ENCODE measurements around the gene FIGNL2.

The FIGNL2 gene

DNA sequence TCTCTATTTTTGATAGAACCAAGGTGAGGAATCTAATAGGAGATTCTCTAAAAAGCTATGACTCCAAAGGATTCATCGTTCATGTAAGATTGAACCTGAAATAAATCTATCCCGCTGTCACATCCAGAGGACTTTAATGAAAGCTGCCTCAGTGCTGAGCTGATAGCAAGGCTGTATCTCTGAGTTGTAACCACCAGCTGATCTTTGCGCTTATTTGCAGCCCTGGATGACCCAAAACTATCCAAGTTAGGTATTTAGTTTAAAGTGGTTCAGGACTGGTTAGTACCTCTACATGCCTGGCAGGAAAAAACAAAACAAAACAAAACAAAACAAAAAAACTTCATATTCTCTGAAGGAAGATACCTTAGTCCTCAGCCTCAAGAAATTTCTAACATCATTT lies 30.6 kb upstream of the FIGNL2 start:
- DNase-seq (ENCODE audit: low read depth in 2 of 2, low spot score in 1 of 2), result no peak

- DNase-seq (ENCODE audit: low read depth in 2 of 2, low spot score in 1 of 2), result no peak
These were observed 26.0 kb upstream of the FIGNL2 start for GRCh38 chr12:51874486-51874885.

DNA sequence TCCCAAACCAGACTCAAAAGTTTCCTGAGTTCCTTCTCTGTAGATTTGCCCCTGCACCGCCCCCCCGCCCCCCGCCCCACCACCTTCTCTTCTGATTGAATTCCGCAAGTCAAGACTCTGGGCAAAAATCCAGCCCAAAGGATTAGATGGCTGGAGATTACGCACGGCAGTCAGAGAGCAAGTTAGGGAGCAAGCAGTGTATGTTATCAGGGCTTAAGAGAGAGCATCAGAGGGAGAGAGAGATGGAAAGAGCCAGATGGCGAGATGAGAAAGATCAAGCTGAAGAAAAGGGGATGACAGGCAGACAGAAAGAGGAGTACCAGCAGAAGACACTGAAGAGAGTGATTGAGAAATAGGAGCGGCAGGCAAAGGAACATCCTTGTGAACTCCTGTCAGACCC lies 25.5 kb upstream of the FIGNL2 start:
- DNase-seq (ENCODE audit: low read depth in 2 of 2, low spot score in 1 of 2), result no peak

GRCh38 chr12:51873251-51873994 lies 24.9 kb upstream of the FIGNL2 start:
- DNase-seq (ENCODE audit: low read depth in 2 of 2, low spot score in 1 of 2), result no peak

GRCh38 chr12:51872689-51872981 lies 24.1 kb upstream of the FIGNL2 start:
- DNase-seq (ENCODE audit: low read depth in 2 of 2, low spot score in 1 of 2), result no peak

DNA sequence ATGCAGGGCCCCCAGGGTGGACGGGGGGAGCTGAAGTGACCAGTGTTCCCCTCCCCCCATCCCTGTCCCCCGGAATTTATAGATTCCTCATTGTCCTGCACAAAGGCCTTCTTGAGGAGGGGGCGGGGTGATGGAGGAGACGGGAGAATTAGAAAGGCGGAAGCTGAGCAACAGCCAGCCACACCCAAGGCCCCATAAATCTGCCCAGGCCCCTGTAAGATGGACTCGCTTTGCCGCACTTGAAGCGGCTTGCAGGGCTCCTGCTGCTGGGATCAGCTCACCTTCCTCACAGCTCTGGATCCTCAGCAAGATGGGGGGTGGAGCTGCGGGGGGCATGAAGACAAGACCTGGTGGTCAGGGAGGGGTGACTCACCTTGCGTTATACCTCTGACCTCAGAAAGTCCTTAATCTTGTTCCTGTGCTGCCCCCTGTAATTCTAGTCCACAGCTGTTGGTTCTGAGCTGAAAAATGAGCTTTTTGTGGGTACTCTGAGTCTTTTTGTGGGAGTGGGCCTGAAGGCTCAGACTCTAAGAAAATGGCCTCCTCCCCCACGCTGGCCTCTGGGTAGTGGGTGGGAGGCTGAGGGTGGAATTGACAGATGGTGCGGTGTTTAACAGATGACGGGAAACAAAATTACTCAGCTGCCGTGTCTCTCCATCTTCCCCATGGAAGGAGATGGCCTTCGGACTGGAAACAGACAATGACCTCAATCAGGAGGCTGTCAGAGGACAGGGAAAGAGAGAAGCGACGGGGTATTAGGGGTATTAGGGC lies 23.6 kb upstream of the FIGNL2 start:
- no peak for DNase-seq (ENCODE audit: low read depth in 2 of 2, low spot score in 1 of 2)

DNA sequence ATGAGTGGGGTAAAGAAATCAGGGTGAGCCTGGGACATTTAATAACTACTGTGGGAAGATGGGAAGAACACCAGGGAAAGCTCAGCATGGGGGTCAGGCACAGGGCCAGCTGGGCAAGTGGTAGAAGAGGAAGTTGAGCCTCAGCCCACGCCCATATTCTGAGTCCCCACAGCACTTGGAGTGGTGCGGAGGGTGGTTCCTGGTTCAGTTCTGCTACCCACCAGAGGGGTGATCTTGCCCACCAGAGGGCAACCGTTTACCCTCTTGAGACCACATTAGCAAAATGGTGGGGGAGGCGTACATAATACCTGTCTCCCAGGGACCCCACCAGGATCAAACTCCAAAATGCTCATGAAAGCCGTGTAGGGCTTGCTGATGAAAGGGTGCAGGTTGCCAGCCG lies 22.6 kb upstream of the FIGNL2 start:
- no peak for DNase-seq (ENCODE audit: low read depth in 2 of 2, low spot score in 1 of 2)

DNA sequence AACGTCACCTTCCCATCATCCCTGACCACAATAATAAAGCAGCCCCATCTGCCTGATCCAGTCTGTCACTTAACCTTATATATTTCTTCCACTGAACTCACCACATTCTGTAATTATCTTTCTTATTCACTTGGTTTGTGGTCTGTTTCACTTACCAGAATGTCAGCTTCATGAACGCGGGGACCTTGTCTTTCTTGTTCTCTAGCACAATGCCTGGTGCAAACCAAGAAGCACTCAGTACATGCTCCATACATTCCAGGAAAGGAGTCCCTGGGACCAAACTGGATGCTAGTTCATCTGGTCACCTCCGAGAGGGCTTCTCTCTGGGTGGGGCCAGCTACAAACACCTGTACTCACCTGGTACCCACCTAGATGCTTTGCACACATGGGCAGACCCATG lies 22.0 kb upstream of the FIGNL2 start:
- no peak for DNase-seq (ENCODE audit: low read depth in 2 of 2, low spot score in 1 of 2)

DNA sequence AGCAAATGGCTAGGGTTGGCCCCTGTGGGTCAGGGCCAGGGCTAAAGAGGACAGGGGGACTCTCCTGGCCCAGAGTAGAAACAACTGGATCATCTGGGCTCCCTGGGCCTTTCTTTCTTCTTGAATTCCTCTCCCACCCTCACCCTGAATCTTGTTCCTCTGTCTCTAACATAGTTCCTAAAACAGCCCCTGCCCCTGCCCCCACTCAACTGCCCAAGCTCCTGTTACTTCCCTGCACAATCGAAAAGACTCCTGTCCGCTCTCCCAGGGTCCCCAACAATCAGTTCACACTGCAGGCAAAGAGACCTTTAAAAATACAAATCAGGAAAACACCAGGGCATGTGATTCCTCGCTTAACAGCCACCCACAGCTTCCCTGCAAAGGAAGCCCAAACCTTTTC lies 21.4 kb upstream of the FIGNL2 start:
- DNase-seq (ENCODE audit: low read depth in 2 of 2, low spot score in 1 of 2), result no peak

- DNase-seq (ENCODE audit: low read depth in 2 of 2, low spot score in 1 of 2), result no peak
These were observed 21.0 kb upstream of the FIGNL2 start for GRCh38 chr12:51869496-51869865.

- DNase-seq (ENCODE audit: low read depth in 2 of 2, low spot score in 1 of 2), result no peak
These were observed 20.4 kb upstream of the FIGNL2 start for GRCh38 chr12:51868821-51869495.

GRCh38 chr12:51867796-51868428 lies 19.4 kb upstream of the FIGNL2 start:
- no peak for DNase-seq (ENCODE audit: low read depth in 2 of 2, low spot score in 1 of 2)

- no peak for DNase-seq (ENCODE audit: low read depth in 2 of 2, low spot score in 1 of 2)
These were observed 18.9 kb upstream of the FIGNL2 start for GRCh38 chr12:51867371-51867770.

- DNase-seq (ENCODE audit: low read depth in 2 of 2, low spot score in 1 of 2), result no peak
These were observed 18.2 kb upstream of the FIGNL2 start for GRCh38 chr12:51866762-51867161.

DNA sequence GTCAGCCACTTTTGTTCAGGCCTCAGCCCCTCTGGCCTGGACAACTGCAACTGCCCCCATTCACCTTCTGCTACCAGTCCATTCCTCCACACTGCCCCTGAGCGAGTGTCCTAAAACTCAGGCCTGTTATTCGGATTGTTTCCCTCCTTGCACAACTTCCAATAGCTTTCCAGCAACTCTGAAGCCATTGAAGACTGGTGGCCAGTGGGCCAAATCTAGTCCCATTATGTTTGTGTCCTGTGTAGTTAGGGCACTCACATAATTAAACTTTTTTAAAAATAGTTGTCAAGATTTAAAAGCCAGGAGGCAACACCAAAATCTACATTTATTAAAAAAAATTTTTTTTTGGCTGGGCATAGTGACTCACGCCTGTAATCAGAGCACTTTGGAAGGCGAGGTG lies 17.8 kb upstream of the FIGNL2 start:
- DNase-seq (ENCODE audit: low read depth in 2 of 2, low spot score in 1 of 2), result no peak

DNA sequence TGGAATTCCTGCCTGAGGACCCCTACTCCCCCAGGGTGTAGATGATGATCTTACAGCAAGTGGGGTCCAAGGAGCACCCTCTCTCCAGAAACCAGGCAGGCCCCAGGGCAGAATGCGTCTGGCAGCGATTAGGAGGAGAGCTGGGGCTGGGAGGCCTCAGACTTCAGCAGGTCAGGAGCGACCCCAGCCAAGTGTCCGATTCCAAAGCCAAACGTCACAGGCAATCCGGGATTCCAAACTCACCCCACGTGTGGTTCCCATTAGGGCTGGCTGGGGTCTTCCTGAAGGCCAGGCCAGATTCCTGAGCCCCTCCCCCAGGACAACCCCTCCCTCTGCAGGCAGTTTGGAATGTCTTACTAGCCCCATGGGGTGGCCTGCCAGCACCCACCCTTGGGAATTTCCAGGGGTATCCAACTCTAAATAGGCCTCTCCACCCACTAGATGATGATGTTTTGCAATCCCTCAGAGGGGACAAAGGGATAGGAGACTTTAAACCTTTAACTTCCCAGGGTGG lies 17.3 kb upstream of the FIGNL2 start:
- DNase-seq (ENCODE audit: low read depth in 2 of 2, low spot score in 1 of 2), result no peak

- DNase-seq (ENCODE audit: low read depth in 2 of 2, low spot score in 1 of 2), result no peak
These were observed 16.5 kb upstream of the FIGNL2 start for GRCh38 chr12:51864833-51865670.

DNA sequence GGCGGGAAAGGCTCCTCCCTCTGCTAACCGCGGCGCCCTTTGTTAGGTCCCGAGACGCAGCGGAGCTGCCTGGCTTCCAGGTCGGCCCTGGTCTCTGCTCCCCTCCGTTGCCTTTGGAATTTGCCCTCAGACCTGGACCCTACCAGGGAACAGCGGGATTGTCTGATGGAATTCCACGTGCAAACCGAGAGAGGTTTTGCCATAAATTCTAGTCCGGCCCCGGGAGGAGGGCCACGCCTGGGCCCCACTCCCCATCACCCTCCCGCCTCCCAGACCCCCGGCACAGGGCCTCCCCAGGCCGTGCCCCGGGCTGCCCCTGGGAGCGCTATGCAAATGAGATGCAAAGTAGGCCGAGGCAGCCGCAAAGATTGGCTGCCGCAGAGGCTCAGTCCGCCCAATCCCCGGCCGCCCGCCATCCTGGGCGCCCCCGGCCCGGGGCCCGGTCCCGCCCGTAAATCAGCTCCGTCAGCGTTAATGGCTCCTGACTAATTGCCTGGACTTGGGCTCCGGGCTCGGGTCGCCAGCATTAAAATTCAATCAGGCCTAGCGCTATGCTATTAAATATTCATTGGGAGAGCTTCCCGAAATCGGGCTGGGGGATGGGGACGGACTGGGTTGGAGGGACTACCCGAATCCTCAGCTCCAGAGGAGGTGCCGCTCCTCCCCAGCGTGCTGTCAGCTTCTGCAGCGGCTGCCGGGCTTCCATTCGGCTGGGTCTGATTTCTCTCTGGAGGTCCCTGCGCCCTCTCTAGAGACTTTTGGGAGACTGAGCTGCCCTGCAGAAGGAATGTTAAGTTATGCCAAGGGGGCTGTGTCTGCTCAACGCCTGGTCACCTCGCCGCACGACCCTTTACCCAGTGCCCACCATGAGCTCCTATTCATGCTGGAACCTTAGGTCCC lies 15.7 kb upstream of the FIGNL2 start:
- no peak for DNase-seq (ENCODE audit: low read depth in 2 of 2, low spot score in 1 of 2)

GRCh38 chr12:51863363-51863932 lies 14.9 kb upstream of the FIGNL2 start:
- DNase-seq (ENCODE audit: low read depth in 2 of 2, low spot score in 1 of 2), result no peak

DNA sequence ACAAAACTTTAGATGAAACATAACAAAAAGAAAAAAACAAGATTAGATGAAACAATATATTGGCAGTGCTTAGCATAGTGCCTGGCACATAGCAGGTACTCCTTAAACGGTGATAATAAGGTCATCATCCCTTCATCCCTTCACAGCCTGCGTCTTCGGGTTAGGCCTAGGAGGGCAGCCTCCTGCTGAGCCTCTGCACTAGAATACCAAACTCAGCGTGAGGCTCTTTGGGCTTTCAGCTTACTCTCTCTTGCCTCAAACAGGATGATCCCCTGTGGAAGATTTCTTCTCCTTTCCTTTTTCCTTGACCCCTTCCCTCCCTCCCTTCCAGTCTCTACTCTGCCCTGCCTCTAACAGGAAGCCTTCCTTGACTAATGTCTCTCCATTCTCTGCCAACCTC lies 14.4 kb upstream of the FIGNL2 start:
- DNase-seq (ENCODE audit: low read depth in 2 of 2, low spot score in 1 of 2), result no peak
